Neural cell (in vitro differentiated cells): ENCODE data around the gene COL2A1. TPM values are rescaled to one million over a fixed set of nuclear protein-coding genes. Genes with fewer than 3 reads are reported as not detected.

Experiments used
- H2AFZ ChIP-seq: fragments of 200-600, 300-800 bp; sonication (generic), shearing (Covaris generic); 2 replicates; pipeline ENCODE4 v1.6.0; 2014; ENCODE audit warnings: low read depth, mild to moderate bottlenecking, antibody characterized with exemption, low read length, moderate library complexity
- H3F3A ChIP-seq: fragments of 200-600 bp; shearing (Covaris generic); 2 replicates; pipeline ENCODE4 v1.6.1; 2016; ENCODE audit warnings: mild to moderate bottlenecking, moderate library complexity, mixed read lengths, antibody characterized with exemption, low read length; ENCODE audit not compliant: insufficient read depth, poor library complexity, severe bottlenecking
- H3K27ac ChIP-seq: fragments of 200-600, 300-800 bp; sonication (generic), shearing (Covaris generic); 2 replicates; pipeline ENCODE4 v1.5.1; 2014; ENCODE audit warnings: mild to moderate bottlenecking, low read length, moderate library complexity
- H3K27me3 ChIP-seq: fragments of 300-800, 200-600 bp; sonication (generic), shearing (Covaris generic); 2 replicates; pipeline ENCODE4 v1.6.0; 2014; ENCODE audit warnings: mild to moderate bottlenecking, low read depth, low read length, moderate library complexity; ENCODE audit not compliant: insufficient read depth
- H3K36me3 ChIP-seq: fragments of 300-800, 200-600 bp; sonication (generic), shearing (Covaris generic); 2 replicates; pipeline ENCODE4 v1.5.1; 2014; ENCODE audit warnings: mild to moderate bottlenecking, antibody characterized with exemption, low read length, moderate library complexity; ENCODE audit not compliant: insufficient read depth
- H3K4me2 ChIP-seq: fragments of 300-800, 200-600 bp; sonication (generic), shearing (Covaris generic); 2 replicates; pipeline ENCODE4 v1.6.0; 2014; ENCODE audit warnings: mild to moderate bottlenecking, low read length
- H3K4me3 ChIP-seq: fragments of 300-800, 200-600 bp; sonication (generic), shearing (Covaris generic); 2 replicates; pipeline ENCODE4 v1.5.1; 2014; ENCODE audit warnings: mild to moderate bottlenecking, low read length, moderate library complexity
- H3K79me2 ChIP-seq: fragments of 200-600 bp; shearing (Covaris generic); replicated peaks from 2 replicates; pipeline ENCODE4 v1.6.0; 2014; ENCODE audit warnings: mild to moderate bottlenecking, low read length, moderate library complexity; ENCODE audit not compliant: insufficient read depth
- H3K9ac ChIP-seq: fragments of 300-800, 200-600 bp; sonication (generic), shearing (Covaris generic); 2 replicates; pipeline ENCODE4 v1.6.1; 2016; ENCODE audit warnings: mild to moderate bottlenecking, low read length, mixed read lengths
- H3K9me2 ChIP-seq: fragments of 200-600 bp; shearing (Covaris generic); 2 replicates; pipeline ENCODE4 v1.6.1; 2016; ENCODE audit warnings: mild to moderate bottlenecking, low read length, mixed read lengths; ENCODE audit not compliant: insufficient read depth
- H3K9me3 ChIP-seq: fragments of 200-600, 300-800 bp; sonication (generic), shearing (Covaris generic); 2 replicates; pipeline ENCODE4 v1.6.1; 2016; ENCODE audit warnings: mild to moderate bottlenecking, mixed run types, low read length, moderate library complexity, mixed read lengths
- H4K20me1 ChIP-seq: fragments of 200-600 bp; shearing (Covaris generic); 2 replicates; pipeline ENCODE4 v1.6.1; 2016; ENCODE audit warnings: mild to moderate bottlenecking, mixed run types; ENCODE audit not compliant: insufficient read depth
- CTCF ChIP-seq: fragments of 450-650 bp; IDR thresholded peaks from 2 replicates; pipeline ENCODE4 v1.5.1; 2014; ENCODE audit warnings: antibody characterized with exemption, mild to moderate bottlenecking, moderate library complexity; ENCODE audit not compliant: poor library complexity, severe bottlenecking
- EP300 ChIP-seq: fragments of 450-650 bp; conservative IDR thresholded peaks from 2 replicates; pipeline ENCODE4 v1.6.1; 2014; ENCODE audit warnings: antibody characterized with exemption, mild to moderate bottlenecking, moderate library complexity; ENCODE audit not compliant: poor library complexity, severe bottlenecking
- EZH2 ChIP-seq: fragments of 200-600, 300-800 bp; shearing (Covaris generic), sonication (generic); IDR thresholded peaks from 2 replicates; pipeline ENCODE4 v1.6.1; 2014; ENCODE audit warnings: antibody characterized with exemption, low read length, borderline replicate concordance, mild to moderate bottlenecking; ENCODE audit not compliant: insufficient read depth, poor library complexity, severe bottlenecking
- MXI1 ChIP-seq: fragments of 450-650 bp; conservative IDR thresholded peaks from 2 replicates; pipeline ENCODE4 v1.6.1; 2014; ENCODE audit warnings: antibody characterized with exemption, mild to moderate bottlenecking; ENCODE audit not compliant: poor library complexity, severe bottlenecking
- POLR2AphosphoS5 ChIP-seq: IDR thresholded peaks from 2 replicates; pipeline ENCODE4 v1.6.1; 2012
- RAD21 ChIP-seq: fragments of 450-650 bp; conservative IDR thresholded peaks from 2 replicates; pipeline ENCODE4 v1.6.1; 2014; ENCODE audit warnings: antibody characterized with exemption, mild to moderate bottlenecking, moderate library complexity
- REST ChIP-seq: IDR thresholded peaks from 2 replicates; pipeline ENCODE4 v1.6.1; 2012; ENCODE audit warnings: borderline replicate concordance
- SMC3 ChIP-seq: fragments of 450-650 bp; conservative IDR thresholded peaks from 2 replicates; pipeline ENCODE4 v1.6.1; 2014; ENCODE audit warnings: antibody characterized with exemption, mild to moderate bottlenecking, moderate library complexity; ENCODE audit not compliant: poor library complexity
- TAF1 ChIP-seq: IDR thresholded peaks from 2 replicates; pipeline ENCODE4 v1.6.1; 2012; ENCODE audit warnings: low read depth
- polyA plus RNA-seq: library from polyadenylated mRNA; depleted of rRNA; stranded (reverse); fragments of >200 nt; gene quantifications from 2 replicates; pipeline ENCODE4 v1.2.3, GENCODE V29; 2014

Gene COL2A1
- polyA plus RNA-seq, 1 donor from 2014 or later, result 1.3 TPM

- H3K27ac ChIP-seq, result no peak overlapping the region
- no peak overlapping the region for H3K4me3 ChIP-seq
- H3K9me2 ChIP-seq, result no peaks in the 10 kb centered on the region
- H4K20me1 ChIP-seq, result no peaks in the 10 kb centered on the region
- TF ChIP-seq SMC3, result no peak
- no peak for TF ChIP-seq CTCF
- no peak for TF ChIP-seq POLR2AphosphoS5
- TF ChIP-seq EZH2, result no peak
- TF ChIP-seq EP300, result no peak
- no peak for TF ChIP-seq RAD21
- TF ChIP-seq MXI1, result no peak
- TF ChIP-seq TAF1, result no peak
- TF ChIP-seq REST, result no peak
- no peaks in the 10 kb centered on the region for H3K27me3 ChIP-seq
- H3K9me3 ChIP-seq, result no peaks in the 10 kb centered on the region
- H3K4me2 ChIP-seq, result no peak overlapping the region
- H2AFZ ChIP-seq, result no peak overlapping the region
- no peaks in the 10 kb centered on the region for H3K79me2 ChIP-seq
- H3F3A ChIP-seq, result no peaks in the 10 kb centered on the region
- H3K9ac ChIP-seq, result no peak overlapping the region
- H3K36me3 ChIP-seq, result no peaks in the 10 kb centered on the region
Measured at GRCh38 chr12:47954058-47954457, 50.2 kb downstream of the COL2A1 start.

- Histone ChIP-seq H4K20me1 (no peaks in the 10 kb centered on the region), H3K4me2 (no peak overlapping the region), H3K9me2 (no peaks in the 10 kb centered on the region), H2AFZ (no peak overlapping the region), H3F3A (no peaks in the 10 kb centered on the region), H3K9me3 (no peaks in the 10 kb centered on the region), H3K9ac (no peak overlapping the region), H3K4me3 (no peak overlapping the region), H3K27me3 (no peaks in the 10 kb centered on the region), H3K27ac (no peak overlapping the region), H3K36me3 (no peaks in the 10 kb centered on the region), H3K79me2 (no peaks in the 10 kb centered on the region)
- TF ChIP-seq MXI1 (no peak), REST (no peak), POLR2AphosphoS5 (no peak), TAF1 (no peak), EP300 (no peak), SMC3 (no peak), CTCF (no peak), RAD21 (no peak), EZH2 (no peak)
Measured at GRCh38 chr12:47950856-47951468, 53.3 kb downstream of the COL2A1 start.
